Psoas muscle (tissue), 8 donors: ENCODE measurements around the gene DSCAM. TPM values are rescaled to one million over a fixed set of nuclear protein-coding genes. Genes with fewer than 3 reads are reported as not detected.

Experiments used
- ATAC-seq, 4 donors: fragments of 200-7000 bp; cut with Tn5 transposase; one replicate each; pipeline ENCODE4 v1.9.1; 2020; ENCODE audit warnings: moderate library complexity in 3 of 4, mild to moderate bottlenecking in 2 of 4
- DNase-seq, 2 donors: peaks; one replicate each; pipeline ENCODE4 v3.0.0-alpha.2; 2020
- H3K27ac ChIP-seq: fragments of 200-600 bp; one replicate; pipeline ENCODE4 v1.8.0; 2022
- H3K27me3 ChIP-seq, 3 donors: fragments of 200-600 bp in 1 of 3; one replicate each; pipeline versions ENCODE4 v1.6.1 to v1.8.0; 2013 to 2022; ENCODE audit warnings: low read length in 2 of 3, mild to moderate bottlenecking in 2 of 3, moderate library complexity in 1 of 3; ENCODE audit not compliant: insufficient read depth in 3 of 3
- H3K36me3 ChIP-seq, 2 donors: fragments of 200-600 bp in 1 of 2; one replicate each; pipeline versions ENCODE4 v1.6.1 to v1.8.0; 2013 to 2022; ENCODE audit warnings: low read depth in 1 of 2, mild to moderate bottlenecking in 1 of 2, moderate library complexity in 1 of 2; ENCODE audit not compliant: insufficient read depth in 1 of 2
- H3K4me1 ChIP-seq: fragments of 200-600 bp; one replicate; pipeline ENCODE4 v1.8.0; 2022
- H3K4me3 ChIP-seq: fragments of 200-600 bp; one replicate; pipeline ENCODE4 v1.8.0; 2022; ENCODE audit warnings: mild to moderate bottlenecking
- H3K9me3 ChIP-seq: fragments of 200-600 bp; one replicate; pipeline ENCODE4 v1.8.0; 2022
- WGBS, 3 donors: extraction: QIAGEN DNeasy Blood & Tissue Kit; methylation state at CpG; one replicate each; pipeline versions ENCODE4 v1.1.6 to v1.1.7; 2013; 5-methylcytosine and 5-hydroxymethylcytosine counted together
- intact Hi-C, 2 donors: fragments of 100-400 bp; cut with DNase I; formaldehyde crosslinking; loops; one replicate each; pipeline versions ENCODE4 v1.11.0 to v1.14.2; 2022
- polyA plus RNA-seq, 3 donors: library from polyadenylated mRNA; stranded (reverse); fragments of 200-250 nt; gene quantifications; one replicate each; pipeline ENCODE4 v1.2.3, GENCODE V29; 2013
- total RNA-seq, 4 donors: library from RNA; stranded (reverse); fragmentation: NEBNext Ultra II Directional in 2 of 4; extraction: Animal tissue kit (Norgen Biotek cat#: 25700) in 2 of 4; gene quantifications; one replicate each; pipeline versions ENCODE4 v1.2.1 to v1.2.4, GENCODE V29; 2021 to 2023
- TF ChIP-seq, protein P1 (sequence below): fragments of 200-600 bp; IDR thresholded peaks from one replicate; pipeline ENCODE4 v1.8.0; 2022; ENCODE audit warnings: antibody characterized with exemption
- donor health status: healthy with polysubstance abuse.
- donor health status: DM: no; HTN: no; CAD: no; lungs with moderate emphysema.
- donor health status: Bipolar disorder and iron deficiency.
- donor health status: healthy.
- donor health status: DM: yes; HTN: yes; CAD: no.
- donor health status: DM: no; HTN: no; CAD: no.
- donor health status: DM: no; HTN: no; CAD: no.
- donor health status: DM: yes; HTN: yes; CAD: no.

The DSCAM gene
- total and polyA plus RNA-seq, 7 donors, result 0.03 to 0.04 TPM; not detected in 5

GRCh38 chr21:40567501-40567900 lies 279.5 kb downstream of the DSCAM start:
- Histone ChIP-seq H3K27me3 (no peaks in the 10 kb centered on the region), H3K4me3 (no peak overlapping the region), H3K9me3 (no peaks in the 10 kb centered on the region), H3K27ac (no peak overlapping the region), H3K36me3 (no peaks in the 10 kb centered on the region), H3K4me1 (no peaks in the 10 kb centered on the region)
- TF ChIP-seq, protein P1, sequence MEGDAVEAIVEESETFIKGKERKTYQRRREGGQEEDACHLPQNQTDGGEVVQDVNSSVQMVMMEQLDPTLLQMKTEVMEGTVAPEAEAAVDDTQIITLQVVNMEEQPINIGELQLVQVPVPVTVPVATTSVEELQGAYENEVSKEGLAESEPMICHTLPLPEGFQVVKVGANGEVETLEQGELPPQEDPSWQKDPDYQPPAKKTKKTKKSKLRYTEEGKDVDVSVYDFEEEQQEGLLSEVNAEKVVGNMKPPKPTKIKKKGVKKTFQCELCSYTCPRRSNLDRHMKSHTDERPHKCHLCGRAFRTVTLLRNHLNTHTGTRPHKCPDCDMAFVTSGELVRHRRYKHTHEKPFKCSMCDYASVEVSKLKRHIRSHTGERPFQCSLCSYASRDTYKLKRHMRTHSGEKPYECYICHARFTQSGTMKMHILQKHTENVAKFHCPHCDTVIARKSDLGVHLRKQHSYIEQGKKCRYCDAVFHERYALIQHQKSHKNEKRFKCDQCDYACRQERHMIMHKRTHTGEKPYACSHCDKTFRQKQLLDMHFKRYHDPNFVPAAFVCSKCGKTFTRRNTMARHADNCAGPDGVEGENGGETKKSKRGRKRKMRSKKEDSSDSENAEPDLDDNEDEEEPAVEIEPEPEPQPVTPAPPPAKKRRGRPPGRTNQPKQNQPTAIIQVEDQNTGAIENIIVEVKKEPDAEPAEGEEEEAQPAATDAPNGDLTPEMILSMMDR, result no peak
- no peak for ATAC-seq
- 32 to 33% (median 33%) methylated on average over 3 of the region's 3 CpGs for WGBS, 3 donors
- intact Hi-C loops, result no loop called here
- no peak for DNase-seq

DNA sequence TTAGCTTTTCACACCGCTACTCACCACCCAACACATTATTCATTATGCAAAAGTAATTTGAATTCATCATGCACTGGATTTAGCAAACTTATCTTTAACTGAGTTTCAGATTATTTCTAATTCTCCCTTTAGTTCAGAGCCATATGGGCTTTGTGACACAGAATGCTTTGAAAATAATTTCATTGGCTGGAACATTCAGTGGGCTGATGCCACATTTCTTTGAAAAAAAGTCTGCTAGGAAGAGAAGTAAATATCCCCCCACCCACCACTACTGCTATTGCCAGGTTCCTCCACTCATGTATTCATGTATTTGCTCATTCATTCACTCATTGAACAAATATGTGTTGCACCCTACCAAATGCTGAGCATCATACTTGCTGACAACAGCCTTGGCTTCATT lies 280.5 kb downstream of the DSCAM start:
- H3K4me3 ChIP-seq, result no peak overlapping the region
- no peaks in the 10 kb centered on the region for H3K36me3 ChIP-seq
- H3K4me1 ChIP-seq, result no peaks in the 10 kb centered on the region
- TF ChIP-seq, protein P1, result no peak
- no peaks in the 10 kb centered on the region for H3K27me3 ChIP-seq
- no peaks in the 10 kb centered on the region for H3K9me3 ChIP-seq
- ATAC-seq (no peak), DNase-seq (no peak)
- intact Hi-C loops, result no loop called here
- WGBS, 3 donors, result 42 to 90% (median 52%) methylated on average over 1 of the region's 1 CpG
- no peak overlapping the region for H3K27ac ChIP-seq

- H3K27me3 ChIP-seq, result no peaks in the 10 kb centered on the region
- 27 to 41% (median 31%) methylated on average over 6 of the region's 6 CpGs for WGBS, 3 donors
- no peaks in the 10 kb centered on the region for H3K36me3 ChIP-seq
- no peaks in the 10 kb centered on the region for H3K4me1 ChIP-seq
- TF ChIP-seq, protein P1, result no peak
- intact Hi-C loops, result no loop called here
- H3K4me3 ChIP-seq, result no peak overlapping the region
- no peaks in the 10 kb centered on the region for H3K9me3 ChIP-seq
- DNase-seq (no peak), ATAC-seq (no peak)
- H3K27ac ChIP-seq, result no peak overlapping the region
These were observed 282.6 kb downstream of the DSCAM start for GRCh38 chr21:40564318-40564717.

DNA sequence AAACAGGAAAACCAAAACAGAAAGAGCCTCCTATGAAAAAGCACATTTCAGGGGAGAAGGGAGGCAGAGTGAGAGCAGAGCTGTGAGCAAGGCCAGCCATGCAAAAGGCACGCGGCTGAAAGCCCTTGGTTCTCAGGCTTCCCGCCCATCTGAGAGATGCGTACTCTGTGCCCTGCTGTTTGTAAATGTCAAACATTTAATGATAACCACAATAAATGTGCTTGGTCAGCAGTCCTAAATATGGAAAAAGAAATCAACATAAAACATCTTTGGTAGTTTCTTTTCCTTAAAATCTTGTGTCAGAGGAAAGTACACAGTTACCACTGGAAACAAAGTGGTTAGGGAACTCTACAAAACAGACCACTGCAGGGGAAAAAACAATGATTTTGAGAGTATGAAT lies 283.1 kb downstream of the DSCAM start:
- Histone ChIP-seq H3K4me1 (no peaks in the 10 kb centered on the region), H3K36me3 (no peaks in the 10 kb centered on the region), H3K27me3 (no peaks in the 10 kb centered on the region), H3K4me3 (no peak overlapping the region), H3K9me3 (no peaks in the 10 kb centered on the region), H3K27ac (no peak overlapping the region)
- intact Hi-C loops, result no loop called here
- DNase-seq (no peak), ATAC-seq (no peak)
- TF ChIP-seq, protein P1, result no peak
- WGBS, 3 donors, result 23 to 32% (median 27%) methylated on average over 4 of the region's 4 CpGs

DNA sequence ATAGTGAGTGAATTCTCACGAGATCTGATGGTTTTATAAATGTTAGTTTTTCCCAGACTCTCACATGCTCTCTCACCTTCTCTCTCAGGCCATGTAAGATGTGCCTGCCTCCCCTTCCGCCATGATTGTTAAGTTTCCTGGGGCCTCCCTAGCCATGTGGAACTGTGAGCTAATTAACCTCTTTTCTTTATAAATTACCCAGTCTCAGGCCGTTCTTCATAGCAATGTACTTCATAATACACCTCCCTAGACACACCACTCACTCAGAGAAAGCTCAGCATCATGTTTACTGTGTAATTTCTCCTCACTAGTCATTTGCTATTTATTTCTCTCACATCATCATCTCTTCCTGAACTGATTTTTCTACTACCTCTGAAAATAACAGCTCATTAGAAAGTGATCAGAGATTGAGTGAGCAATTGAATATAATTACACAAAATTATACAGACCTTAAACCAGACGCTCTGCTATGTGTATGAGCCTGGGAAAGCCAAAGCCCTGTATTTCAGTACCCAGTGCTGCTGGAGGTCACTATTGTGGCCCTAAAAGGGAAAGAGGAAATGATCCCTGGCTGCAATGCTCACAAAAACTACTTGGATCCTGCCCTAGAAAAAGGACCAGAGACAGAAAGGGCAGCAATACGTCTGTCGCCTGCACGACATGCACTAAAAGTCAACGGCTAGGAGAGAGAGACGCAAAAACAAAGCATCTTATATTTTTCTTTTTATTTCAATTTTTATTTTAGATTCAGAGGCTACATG lies 284.5 kb downstream of the DSCAM start:
- intact Hi-C loops, result no loop called here
- TF ChIP-seq, protein P1, result no peak
- no peak overlapping the region for H3K4me3 ChIP-seq
- DNase-seq (no peak), ATAC-seq (no peak)
- no peaks in the 10 kb centered on the region for H3K27me3 ChIP-seq
- no peaks in the 10 kb centered on the region for H3K9me3 ChIP-seq
- WGBS, 3 donors, result 80 to 86% (median 82%) methylated on average over 9 of the region's 9 CpGs
- H3K36me3 ChIP-seq, result no peaks in the 10 kb centered on the region
- no peaks in the 10 kb centered on the region for H3K4me1 ChIP-seq
- no peak overlapping the region for H3K27ac ChIP-seq
